Measurements from ENCODE around the gene ZNF853.

- TF ChIP-seq CTCF (IDR thresholded peaks at IDR 0.05): no peak
- no peak for TF ChIP-seq POLR2A (IDR thresholded peaks at IDR 0.05)
Observed at GRCh38 chr7:6651851-6652445, 36.5 kb downstream of the ZNF853 start.

All from prostate gland (tissue), 2 donors.